Activated CD4-positive, CD25-positive, alpha-beta regulatory T cell treated with anti-CD3 and anti-CD28 coated beads, Interleukin-2, amount 50 U/mL, for 72 hours (primary cell): ENCODE measurements around the gene FKBP10.
"Not testable (repeated sequence)": the region's sequence is repeated elsewhere in the genome, so short reads cannot be mapped to it uniquely, and the experiment has no call there.

Experiments
- DNase-seq: peaks from one replicate; pipeline ENCODE4 v3.0.0; 2021

The FKBP10 gene

DNA sequence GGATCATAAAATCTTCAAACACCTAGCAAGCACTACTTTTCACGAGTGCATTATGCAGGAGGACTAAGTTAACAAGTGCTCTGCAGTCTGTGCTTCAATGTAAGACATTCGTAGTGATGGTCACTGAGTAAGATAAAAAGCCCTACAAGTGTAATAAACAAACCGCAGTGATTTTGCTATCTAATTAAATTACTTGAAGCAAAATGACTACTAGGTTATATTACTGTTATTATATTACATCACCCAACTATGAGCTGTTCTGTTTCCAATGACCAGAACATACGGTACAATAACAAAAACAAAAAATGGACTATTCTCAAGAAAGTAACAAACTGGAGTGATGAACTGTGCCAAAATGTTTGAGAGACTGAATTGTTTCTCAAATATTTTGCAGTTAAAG is 36.0 kb downstream of the FKBP10 start:
- no peak for DNase-seq

DNA sequence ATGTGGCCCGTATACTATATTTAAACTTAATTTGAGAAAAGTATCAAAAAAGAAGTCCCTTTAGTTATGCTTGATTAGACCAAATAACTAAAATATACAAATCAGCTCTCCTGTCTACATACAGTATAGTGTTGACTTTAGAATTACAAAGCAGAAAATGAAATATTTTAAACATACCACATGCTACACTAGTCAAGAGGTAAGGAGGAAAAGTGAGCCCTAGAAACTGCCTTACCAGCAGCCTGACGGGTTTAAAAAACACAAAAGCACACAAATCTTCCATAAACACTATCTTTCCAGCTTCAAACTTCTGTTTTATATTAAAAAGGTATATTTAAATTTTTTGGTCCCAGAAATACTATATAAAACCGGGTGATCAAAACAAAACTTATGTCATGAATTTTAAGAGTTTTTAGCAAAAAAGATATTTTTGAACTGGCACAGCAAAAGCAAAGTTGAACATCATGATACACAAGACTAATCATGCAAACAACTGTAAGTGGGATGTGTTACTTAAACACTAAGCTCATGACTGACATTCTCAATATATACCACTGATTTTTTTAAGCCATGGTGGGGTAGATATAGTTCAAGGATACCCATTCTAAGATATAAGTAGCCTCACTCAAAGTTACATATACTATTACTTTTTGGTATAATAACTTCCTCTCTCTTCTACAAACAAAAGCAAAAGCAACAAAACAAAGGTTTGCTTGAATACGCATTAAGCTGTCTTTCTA is 36.6 kb downstream of the FKBP10 start:
- no peak for DNase-seq

DNA sequence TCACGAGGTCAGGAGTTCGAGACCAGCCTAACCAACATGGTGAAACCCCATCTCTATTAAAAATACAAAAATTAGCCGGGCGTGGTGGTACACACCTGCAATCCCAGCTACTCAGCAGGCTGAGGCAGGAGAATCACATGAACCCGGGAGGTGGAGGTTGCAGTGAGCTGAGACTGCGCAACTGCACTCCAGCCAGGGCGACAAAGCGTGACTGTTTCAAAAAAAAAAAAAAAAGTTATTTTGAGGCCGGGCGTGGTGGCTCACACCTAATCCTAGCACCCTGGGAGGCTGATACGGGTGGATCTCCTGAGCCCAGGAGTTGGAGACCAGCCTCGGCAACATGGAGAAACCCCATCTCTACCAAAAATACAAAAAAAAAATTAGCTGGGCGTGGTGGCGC is 38.6 kb downstream of the FKBP10 start:
- not testable (repeated sequence) for DNase-seq

DNA sequence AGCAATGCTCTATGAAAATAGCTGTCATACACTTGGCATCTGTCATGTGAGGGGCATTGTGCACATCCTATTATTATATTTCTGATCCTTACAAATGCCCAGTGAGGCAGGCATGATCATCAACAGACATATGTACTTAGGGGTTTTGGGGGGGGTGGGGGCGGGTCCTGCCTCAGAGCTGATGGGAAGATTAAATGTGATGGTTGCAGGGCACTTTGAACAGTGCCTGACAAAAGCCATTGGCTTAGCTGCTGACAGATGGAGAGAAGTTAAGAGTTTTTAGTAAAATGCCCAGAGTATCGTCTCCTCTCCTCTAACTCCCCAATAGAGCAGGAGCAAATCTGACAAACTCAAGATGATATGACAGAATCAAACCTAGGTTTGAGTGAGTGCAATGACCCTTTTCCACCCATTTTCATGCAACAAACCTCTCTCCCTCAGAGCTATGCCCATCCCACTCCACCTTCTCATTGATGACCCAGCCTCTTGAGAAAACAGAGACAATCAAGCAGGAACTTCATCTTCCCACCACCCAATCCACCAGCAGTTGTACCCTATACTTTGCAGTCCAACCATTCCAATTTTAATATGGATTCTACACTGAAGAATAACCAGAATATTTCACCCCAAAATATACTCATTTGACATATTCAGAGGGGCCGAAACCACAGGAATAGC is 47.6 kb downstream of the FKBP10 start:
- no peak for DNase-seq

DNA sequence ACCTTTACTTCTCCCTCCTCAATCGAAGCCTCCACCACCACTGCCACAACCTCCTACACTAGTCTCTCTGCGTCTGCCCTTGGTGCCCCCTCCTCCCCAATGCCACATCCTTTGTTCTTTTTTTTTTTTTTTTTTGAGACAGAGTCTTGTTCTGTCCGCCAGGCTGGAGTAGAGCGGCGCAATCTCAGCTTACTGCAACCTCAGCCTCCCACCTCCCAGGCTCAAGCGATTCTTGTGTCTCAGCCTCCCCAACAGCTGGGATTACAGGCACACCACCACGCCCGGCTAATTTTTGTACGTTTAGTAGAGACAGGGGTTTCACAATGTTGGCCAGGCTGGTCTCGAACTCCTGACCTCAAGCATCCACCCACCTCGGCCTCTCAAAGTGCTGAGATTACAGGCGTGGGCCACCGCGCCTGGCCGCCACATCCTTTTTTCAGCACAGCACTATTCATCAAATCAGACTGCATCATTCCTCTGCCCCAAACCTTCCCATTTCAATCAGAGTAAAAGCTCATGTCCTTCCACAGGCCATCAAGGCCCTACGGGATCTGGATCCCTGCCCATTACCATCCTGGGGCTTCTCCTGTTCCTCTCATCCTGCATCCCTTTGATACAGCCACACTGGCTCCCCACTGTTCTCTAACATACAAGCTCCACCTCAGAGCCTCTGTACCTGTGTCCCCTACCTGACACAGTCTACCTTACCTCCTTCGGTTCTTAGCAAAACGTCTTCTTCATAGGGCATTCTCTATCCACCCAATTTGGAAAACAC is 50.5 kb downstream of the FKBP10 start:
- no peak for DNase-seq

DNA sequence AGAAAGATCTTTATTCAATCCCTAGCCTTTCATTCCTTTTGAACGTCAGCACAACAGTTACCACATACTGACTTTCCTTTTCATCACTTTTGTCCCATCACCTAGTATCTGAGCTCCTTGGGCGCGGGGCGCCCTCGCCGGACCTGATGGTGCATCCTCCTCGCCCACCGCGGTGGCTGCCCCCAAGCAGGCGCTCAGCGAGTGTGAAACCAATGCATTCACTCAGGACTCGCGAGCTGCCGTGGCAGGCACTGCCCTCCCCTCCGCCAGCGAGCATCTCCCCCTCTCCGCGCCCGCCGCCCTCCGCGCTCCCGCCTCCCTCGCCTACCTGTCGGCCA is 51.7 kb downstream of the FKBP10 start:
- DNase-seq, result no peak

DNA sequence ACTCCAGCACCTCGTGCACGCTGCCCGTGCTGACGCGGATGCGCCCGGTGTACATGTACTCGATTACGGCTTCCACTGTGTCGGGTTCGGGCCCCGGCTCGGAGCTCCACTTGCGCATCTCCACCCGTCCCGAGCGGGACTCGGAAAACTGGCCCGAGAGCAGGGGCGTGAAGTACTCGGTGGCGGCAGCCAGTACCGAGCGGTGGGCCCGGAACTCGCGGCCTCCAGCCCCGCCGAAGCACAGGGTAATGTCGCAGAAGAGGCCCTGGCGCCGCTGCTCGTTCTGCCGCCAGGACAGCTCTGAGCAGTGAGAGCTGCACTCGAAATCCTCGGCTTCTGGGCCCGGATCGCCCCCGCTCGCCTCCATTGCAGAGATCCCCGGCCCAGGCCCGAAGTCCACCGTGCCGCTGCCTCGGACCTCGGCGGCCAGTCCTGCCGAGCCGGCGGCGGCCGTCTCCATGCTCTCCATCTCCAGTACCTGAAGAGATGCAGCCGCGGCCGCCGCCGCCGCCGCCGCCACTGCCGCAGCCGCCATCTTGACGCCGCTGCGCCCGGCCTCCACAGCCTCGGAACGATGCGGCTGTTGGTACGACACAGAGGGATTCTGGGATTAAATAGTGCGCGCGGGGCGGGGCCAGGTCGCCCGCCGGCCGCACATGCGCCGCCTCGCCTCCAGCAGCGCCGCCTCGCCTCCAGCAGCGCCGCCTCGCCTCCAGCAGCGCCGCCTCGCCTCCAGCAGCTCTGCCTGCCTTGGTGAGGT is 52.2 kb downstream of the FKBP10 start, which contains the start of gene KLHL11:
TSS of gene KLHL11 (minus strand) at position 588 of the 760 bp plus-strand sequence. CDS start at position 535, 53 bp downstream.
- DNase-seq, result peak; percentile 88

DNA sequence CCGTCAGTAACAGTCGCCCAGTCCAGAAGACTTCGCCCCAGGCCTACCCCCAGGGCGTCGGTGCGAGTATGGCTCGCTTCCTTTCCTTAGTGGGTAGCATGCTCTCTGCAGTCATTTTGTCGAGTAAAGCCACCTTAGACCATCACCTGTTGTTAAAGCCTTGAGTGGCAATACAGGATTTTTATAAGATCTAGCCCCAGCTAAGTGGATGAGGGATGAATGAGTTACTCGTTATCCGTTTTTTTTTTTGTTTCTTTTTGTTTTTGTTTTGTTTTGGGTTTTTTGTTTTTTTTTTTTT is 52.7 kb downstream of the FKBP10 start:
- no peak for DNase-seq

DNA sequence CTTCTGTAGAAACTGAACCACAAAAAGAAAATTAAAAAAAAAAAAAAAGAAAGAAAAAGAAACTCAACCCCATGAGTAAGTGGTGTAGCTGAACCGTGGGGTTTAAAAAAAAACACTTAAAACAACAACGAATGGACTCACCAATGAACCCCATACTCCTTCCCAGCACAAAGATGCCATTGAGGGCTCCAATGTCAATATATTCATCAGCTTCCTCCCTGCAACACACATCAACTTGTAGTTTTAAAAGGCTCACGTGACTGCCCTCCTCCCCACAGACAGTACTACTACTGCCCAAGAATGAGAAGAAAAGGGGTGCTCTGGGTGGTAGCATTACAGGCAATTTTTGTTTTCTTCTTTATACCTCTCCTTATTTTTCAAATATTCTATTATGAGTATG is 55.8 kb downstream of the FKBP10 start:
- DNase-seq, result no peak

DNA sequence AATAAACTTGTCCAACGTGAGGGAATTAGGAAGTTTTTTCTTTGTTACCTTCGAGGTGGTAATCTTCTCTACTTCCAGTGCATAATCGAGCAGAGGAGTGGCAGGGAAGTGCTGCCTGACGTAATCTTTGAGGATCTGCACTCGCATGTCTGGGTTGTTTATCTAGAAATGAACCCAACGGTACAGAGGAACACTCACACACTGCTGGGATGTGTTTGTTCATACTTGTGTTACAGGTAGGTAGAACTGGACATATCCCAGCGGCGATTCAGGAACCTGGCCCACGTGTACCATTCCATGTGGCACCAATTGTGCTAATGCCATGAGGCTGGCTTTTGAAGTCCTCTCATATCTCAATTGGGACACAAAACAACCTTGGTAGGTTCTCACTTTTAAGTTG is 56.6 kb downstream of the FKBP10 start:
- DNase-seq, result no peak

DNA sequence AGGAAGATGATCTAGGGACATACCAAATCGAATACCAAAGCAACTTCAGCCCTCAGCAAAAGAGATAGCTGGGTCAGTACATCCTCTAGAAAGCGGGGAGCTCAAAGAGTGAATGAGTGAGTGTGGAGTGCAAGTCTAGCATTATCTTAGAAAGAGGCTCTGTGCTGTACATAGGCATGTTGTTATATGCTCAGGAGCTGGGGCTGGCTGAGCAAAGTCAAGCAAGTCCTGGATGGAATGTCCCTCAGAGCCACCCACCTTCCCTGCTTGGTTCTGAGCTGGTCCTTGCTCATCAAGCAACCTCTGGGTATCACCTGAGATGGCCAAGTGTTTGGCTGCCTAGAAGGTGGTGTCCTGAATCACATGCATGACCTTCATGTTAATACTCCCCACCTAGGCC is 57.3 kb downstream of the FKBP10 start:
- DNase-seq, result no peak

DNA sequence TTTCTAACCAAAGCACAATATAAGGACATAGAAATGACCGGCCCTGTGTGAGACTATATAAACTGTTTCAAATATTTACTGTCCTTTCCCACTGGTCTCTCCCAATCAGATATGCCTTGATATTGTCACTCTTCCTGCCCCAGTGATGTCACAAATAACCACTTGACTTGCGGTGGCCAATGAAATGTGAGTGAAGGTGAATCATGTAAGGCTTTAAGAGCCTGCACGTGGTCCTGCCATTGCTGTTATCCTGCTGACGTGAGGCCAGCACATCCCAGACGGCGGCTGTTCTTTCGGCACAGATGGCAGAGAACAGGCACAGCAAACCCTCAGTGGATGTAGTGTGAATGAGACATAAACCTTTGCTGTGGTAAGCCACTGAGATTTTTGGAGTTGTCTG is 57.8 kb downstream of the FKBP10 start:
- no peak for DNase-seq

DNA sequence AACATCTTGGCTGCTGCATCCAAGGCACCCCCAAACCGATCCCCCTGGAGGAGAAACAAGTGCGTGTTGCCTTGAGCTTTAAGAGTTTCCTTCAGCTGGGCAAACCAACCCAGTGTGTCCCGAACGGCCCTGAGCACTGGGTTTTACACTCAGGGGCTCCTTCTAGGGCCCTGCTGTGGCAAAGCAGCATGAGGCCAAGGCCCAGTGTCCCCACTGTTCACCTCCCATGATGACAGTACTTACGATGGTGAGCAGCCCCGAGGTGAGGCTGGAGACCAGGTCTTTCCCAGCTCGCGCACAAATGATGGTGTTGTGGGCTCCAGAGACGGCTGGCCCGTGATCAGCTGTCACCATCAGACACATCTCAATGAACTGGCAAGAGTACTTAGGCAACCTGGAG is 59.0 kb downstream of the FKBP10 start:
- no peak for DNase-seq
